Measurements from ENCODE around the gene SFSWAP. TPM values are rescaled to one million over a fixed set of nuclear protein-coding genes. Genes with fewer than 3 reads are reported as not detected.
"Not testable (repeated sequence)": the region's sequence is repeated elsewhere in the genome, so short reads cannot be mapped to it uniquely, and the experiment has no call there.

The SFSWAP gene
- total and polyA plus RNA-seq, 2 experiments from 2014 or later: 21.4 to 25.1 TPM

DNA sequence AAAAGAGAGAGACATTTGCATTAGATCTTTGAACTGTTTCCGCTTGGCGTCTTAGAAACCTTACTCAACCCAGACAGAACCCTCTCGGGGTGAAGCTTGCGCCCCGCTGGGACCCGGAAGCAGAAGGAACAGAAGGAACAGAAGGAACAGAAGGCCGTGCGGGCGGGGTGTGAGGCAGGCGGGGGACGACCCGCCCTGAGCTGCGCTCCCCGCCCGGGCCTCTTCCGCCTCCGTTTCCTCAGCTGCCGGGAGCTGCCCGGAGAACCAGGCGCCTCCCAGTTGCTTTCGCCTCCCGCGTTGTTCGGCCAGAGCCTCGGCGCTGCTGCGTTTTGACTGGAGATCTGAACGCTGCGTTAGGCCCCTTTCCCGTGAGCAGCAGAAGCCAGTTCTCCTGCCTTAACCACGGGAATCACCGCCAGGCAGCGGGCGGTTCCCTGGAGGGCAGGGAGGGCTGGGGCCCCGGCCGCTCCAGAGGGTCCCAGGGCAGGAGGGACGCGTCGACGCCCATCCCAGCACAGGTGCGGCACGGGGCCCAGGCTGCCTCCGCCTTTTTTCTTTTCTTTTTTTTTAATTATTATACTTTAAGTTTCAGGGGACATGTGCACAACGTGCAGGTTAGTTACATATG is 98.0 kb downstream of the SFSWAP start:
- Histone ChIP-seq H3K9me3 (ENCODE audit: low read depth) (no peaks in the 10 kb centered on the region), H4K20me1 (ENCODE audit: insufficient read depth, poor library complexity, severe bottlenecking) (no peaks in the 10 kb centered on the region), H3K36me3 (replicated peaks; ENCODE audit: insufficient read depth, low read depth) (no peaks in the 10 kb centered on the region), H3K27me3 (no peaks in the 10 kb centered on the region), H3K27ac (no peak overlapping the region), H2AFZ (no peak overlapping the region), H3K79me2 (no peaks in the 10 kb centered on the region), H3K9me2 (replicated peaks; ENCODE audit: insufficient read depth) (no peaks in the 10 kb centered on the region), H3K4me3 (no peak overlapping the region), H3K4me2 (no peak overlapping the region), H3K4me1 (ENCODE audit: insufficient read depth) (no peaks in the 10 kb centered on the region)
- DNase-seq (ENCODE audit: low spot score): no peak
- 97% methylated on average over 40 of the region's 44 CpGs for WGBS (ENCODE audit: low lambda C conversion rate, missing lambda C conversion rate)
- TF ChIP-seq EZH2phosphoT487 (IDR thresholded peaks at IDR 0.05; ENCODE audit: low read depth, severe bottlenecking, unreplicated experiment): no peak
- TF ChIP-seq, protein P1, sequence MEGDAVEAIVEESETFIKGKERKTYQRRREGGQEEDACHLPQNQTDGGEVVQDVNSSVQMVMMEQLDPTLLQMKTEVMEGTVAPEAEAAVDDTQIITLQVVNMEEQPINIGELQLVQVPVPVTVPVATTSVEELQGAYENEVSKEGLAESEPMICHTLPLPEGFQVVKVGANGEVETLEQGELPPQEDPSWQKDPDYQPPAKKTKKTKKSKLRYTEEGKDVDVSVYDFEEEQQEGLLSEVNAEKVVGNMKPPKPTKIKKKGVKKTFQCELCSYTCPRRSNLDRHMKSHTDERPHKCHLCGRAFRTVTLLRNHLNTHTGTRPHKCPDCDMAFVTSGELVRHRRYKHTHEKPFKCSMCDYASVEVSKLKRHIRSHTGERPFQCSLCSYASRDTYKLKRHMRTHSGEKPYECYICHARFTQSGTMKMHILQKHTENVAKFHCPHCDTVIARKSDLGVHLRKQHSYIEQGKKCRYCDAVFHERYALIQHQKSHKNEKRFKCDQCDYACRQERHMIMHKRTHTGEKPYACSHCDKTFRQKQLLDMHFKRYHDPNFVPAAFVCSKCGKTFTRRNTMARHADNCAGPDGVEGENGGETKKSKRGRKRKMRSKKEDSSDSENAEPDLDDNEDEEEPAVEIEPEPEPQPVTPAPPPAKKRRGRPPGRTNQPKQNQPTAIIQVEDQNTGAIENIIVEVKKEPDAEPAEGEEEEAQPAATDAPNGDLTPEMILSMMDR (IDR thresholded peaks at IDR 0.05; ENCODE audit: poor library complexity): no peak
- TF ChIP-seq EZH2 (IDR thresholded peaks at IDR 0.05; ENCODE audit: borderline replicate concordance): no peak

DNA sequence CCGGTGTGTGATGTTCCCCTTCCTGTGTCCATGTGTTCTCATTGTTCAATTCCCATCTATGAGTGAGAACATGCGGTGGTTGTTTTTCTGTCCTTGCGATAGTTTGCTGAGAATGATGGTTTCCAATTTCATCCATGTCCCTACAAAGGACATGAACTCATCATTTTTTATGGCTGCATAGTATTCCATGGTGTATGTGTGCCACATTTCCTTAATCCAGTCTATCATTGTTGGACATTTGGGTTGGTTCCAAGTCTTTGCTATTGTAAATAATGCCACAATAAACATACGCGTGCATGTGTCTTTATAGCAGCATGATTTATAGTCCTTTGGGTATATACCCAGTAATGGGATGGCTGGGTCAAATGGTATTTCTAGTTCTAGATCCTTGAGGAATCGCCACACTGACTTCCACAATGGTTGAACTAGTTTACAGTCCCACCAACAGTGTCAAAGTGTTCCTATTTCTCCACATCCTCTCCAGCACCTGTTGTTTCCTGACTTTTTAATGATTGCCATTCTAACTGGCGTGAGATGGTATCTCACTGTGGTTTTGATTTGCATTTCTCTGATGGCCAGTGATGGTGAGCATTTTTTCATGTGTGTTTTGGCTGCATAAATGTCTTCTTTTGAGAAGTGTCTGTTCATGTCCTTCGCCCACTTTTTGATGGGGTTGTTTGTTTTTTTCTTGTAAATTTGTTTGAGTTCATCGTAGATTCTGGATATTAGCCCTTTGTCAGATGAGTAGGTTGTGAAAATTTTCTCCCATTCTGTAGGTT is 98.8 kb downstream of the SFSWAP start:
- H3K79me2 ChIP-seq; H3K9me2 ChIP-seq (replicated peaks; ENCODE audit: insufficient read depth); H3K4me3 ChIP-seq; H3K4me1 ChIP-seq (ENCODE audit: insufficient read depth); H3K4me2 ChIP-seq; H3K36me3 ChIP-seq (replicated peaks; ENCODE audit: insufficient read depth, low read depth); H3K27ac ChIP-seq; H3K9me3 ChIP-seq (ENCODE audit: low read depth); H3K27me3 ChIP-seq; H2AFZ ChIP-seq; DNase-seq (ENCODE audit: low spot score); H4K20me1 ChIP-seq (ENCODE audit: insufficient read depth, poor library complexity, severe bottlenecking): not testable (repeated sequence)
- WGBS (ENCODE audit: low lambda C conversion rate, missing lambda C conversion rate): 89% methylated on average over 7 of the region's 9 CpGs

DNA sequence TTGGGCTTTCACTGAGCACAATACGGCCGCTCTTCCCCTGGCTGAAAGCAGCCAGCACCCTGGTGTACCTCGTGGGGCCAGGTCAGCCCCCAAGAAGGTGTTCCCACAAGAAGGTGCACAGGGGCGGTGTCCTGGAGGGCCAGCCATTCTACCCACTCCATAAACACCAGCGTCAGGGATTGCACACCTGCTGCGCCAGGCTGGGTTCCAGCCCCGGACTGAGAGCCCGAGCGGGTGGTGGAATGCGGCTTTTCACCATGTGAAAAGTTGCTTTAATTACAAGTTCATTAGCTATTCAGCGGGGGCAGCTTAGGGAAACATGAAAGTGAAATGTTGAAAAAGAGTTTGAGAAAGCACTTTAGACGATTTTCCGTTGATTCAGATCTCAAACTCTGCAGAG is 99.8 kb downstream of the SFSWAP start:
- TF ChIP-seq EZH2 (IDR thresholded peaks at IDR 0.05; ENCODE audit: borderline replicate concordance): no peak
- Histone ChIP-seq H3K9me3 (ENCODE audit: low read depth) (no peaks in the 10 kb centered on the region), H3K4me1 (ENCODE audit: insufficient read depth) (no peaks in the 10 kb centered on the region), H3K9me2 (replicated peaks; ENCODE audit: insufficient read depth) (no peaks in the 10 kb centered on the region), H3K27me3 (no peaks in the 10 kb centered on the region), H3K79me2 (no peaks in the 10 kb centered on the region), H3K4me2 (no peak overlapping the region), H2AFZ (no peak overlapping the region), H4K20me1 (ENCODE audit: insufficient read depth, poor library complexity, severe bottlenecking) (no peaks in the 10 kb centered on the region), H3K27ac (no peak overlapping the region), H3K36me3 (replicated peaks; ENCODE audit: insufficient read depth, low read depth) (no peaks in the 10 kb centered on the region), H3K4me3 (no peak overlapping the region)
- no peak for DNase-seq (ENCODE audit: low spot score)
- WGBS (ENCODE audit: low lambda C conversion rate, missing lambda C conversion rate): 70% methylated on average over 13 of the region's 13 CpGs

DNA sequence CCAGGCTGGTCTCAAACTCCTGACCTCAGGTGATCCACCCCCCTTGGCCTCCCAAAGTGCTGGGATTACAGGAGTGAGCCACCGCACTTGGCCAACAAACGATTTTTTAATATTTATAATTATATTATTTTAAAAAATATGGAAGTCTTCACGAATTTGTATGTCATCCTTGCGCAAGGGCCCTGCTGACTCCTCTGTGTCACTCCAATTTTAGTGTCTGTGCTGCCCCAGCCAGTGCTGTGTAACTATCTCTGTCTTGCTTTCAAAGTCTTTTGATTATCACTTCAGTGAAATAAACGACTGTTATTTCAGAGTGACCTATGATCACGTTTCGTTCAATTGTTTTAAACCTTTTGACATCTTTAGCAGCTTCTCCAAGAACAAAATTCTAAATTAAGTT is 104.2 kb downstream of the SFSWAP start:
- no peaks in the 10 kb centered on the region for H3K9me3 ChIP-seq (ENCODE audit: low read depth)
- no peak for DNase-seq (ENCODE audit: low spot score)
- no peaks in the 10 kb centered on the region for H3K36me3 ChIP-seq (replicated peaks; ENCODE audit: insufficient read depth, low read depth)
- TF ChIP-seq EZH2phosphoT487 (IDR thresholded peaks at IDR 0.05; ENCODE audit: low read depth, severe bottlenecking, unreplicated experiment) (no peak), EZH2 (IDR thresholded peaks at IDR 0.05; ENCODE audit: borderline replicate concordance) (no peak)
- TF ChIP-seq, protein P1 (IDR thresholded peaks at IDR 0.05; ENCODE audit: poor library complexity): no peak
- no peaks in the 10 kb centered on the region for H4K20me1 ChIP-seq (ENCODE audit: insufficient read depth, poor library complexity, severe bottlenecking)
- no peak overlapping the region for H3K27ac ChIP-seq
- H3K9me2 ChIP-seq (replicated peaks; ENCODE audit: insufficient read depth): no peaks in the 10 kb centered on the region
- no peaks in the 10 kb centered on the region for H3K79me2 ChIP-seq
- no peaks in the 10 kb centered on the region for H3K27me3 ChIP-seq
- H3K4me2 ChIP-seq: no peak overlapping the region
- no peaks in the 10 kb centered on the region for H3K4me1 ChIP-seq (ENCODE audit: insufficient read depth)
- H2AFZ ChIP-seq: no peak overlapping the region
- WGBS (ENCODE audit: low lambda C conversion rate, missing lambda C conversion rate): 97% methylated on average over 7 of the region's 7 CpGs
- H3K4me3 ChIP-seq: no peak overlapping the region

Measured in hepatocyte (in vitro differentiated cells).